ENCODE data around the gene SS18L1. TPM values are rescaled to one million over a fixed set of nuclear protein-coding genes. Genes with fewer than 3 reads are reported as not detected.

The SS18L1 gene
- total RNA-seq, 1 experiment from 2014 or later: 28.1 TPM

DNA sequence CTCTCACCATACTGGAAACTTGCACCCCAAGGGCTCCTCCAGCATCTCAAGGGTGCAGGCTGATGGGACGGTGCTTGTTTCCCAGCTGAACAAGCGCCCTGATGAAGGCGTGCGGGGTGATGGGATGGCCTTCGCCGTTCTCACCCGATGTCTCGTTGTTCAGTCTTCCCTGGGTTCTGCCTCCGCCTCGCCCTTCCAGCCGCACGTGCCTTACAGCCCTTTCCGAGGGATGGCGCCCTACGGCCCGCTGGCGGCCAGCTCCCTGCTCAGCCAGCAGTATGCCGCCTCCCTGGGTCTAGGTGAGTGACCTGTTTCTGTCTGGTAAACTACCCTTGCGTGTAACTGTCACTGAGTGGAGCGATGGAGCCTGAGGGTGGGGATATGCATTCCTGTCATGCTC lies 17.4 kb upstream of the SS18L1 start (continued):
- no peak for TF ChIP-seq CBX3 (IDR thresholded peaks at IDR 0.05; ENCODE audit: low read depth)
- TF ChIP-seq YY1 (IDR thresholded peaks at IDR 0.05; ENCODE audit: extremely low read depth, insufficient replicate concordance, low read depth, low read length): no peak
- no peak for TF ChIP-seq POLR2AphosphoS5 (IDR thresholded peaks at IDR 0.05; ENCODE audit: low read depth, low read length)
- TF ChIP-seq SRF (IDR thresholded peaks at IDR 0.05; ENCODE audit: low read depth): no peak
- no peak for TF ChIP-seq EGR1 (IDR thresholded peaks at IDR 0.05; ENCODE audit: low read depth)
- TF ChIP-seq ELF1 (IDR thresholded peaks at IDR 0.05; ENCODE audit: borderline replicate concordance, low read depth): no peak

- H3K36me3 ChIP-seq (ENCODE audit: control insufficient read depth in 1 of 2, insufficient read depth in 2 of 2, low read length in 2 of 2): peaks cover 48 to 50% of the 10 kb centered on the region in 2 experiments
- POLR2A ChIA-PET: no interaction called here
These were observed 15.8 kb upstream of the SS18L1 start for GRCh38 chr20:62127799-62128198.

More at GRCh38 chr20:62127799-62128198, 15.8 kb upstream of the SS18L1 start:
- Histone ChIP-seq H3K4me1 (ENCODE audit: control insufficient read depth in 1 of 2, insufficient read depth in 2 of 2, low read length in 2 of 2) (peaks cover 5 to 9% of the 10 kb centered on the region in 2 experiments), H3K4me3 (replicated peaks in 1 of 2; ENCODE audit: low read depth in 1 of 2, low read length in 2 of 2) (no peak overlapping the region), H3K27me3 (ENCODE audit: insufficient read depth, low read length) (no peaks in the 10 kb centered on the region), H3K9me3 (ENCODE audit: control insufficient read depth in 1 of 2, insufficient read depth in 1 of 2, low read depth in 1 of 2, low read length in 2 of 2) (no peaks in the 10 kb centered on the region), H3K9ac (ENCODE audit: low read length) (no peak overlapping the region), H4K20me1 (ENCODE audit: insufficient read depth) (no peaks in the 10 kb centered on the region; the same call in 1 of the 2 replicates), H3K4me2 (ENCODE audit: low read length) (no peak overlapping the region), H3K9me2 (ENCODE audit: insufficient read depth) (no peaks in the 10 kb centered on the region), H3K79me2 (ENCODE audit: insufficient read depth, low read length) (peaks cover 26% of the 10 kb centered on the region), H3K27ac (ENCODE audit: low read depth, low read length) (no peak overlapping the region), H2AFZ (ENCODE audit: low read depth, low read length, poor library complexity, severe bottlenecking) (no peak overlapping the region)
- ATAC-seq (no peak), DNase-seq (ENCODE audit: low read depth, low spot score) (no peak)
- ChIA-PET CTCF (interaction anchor here (1.6 kb wide), 1 partner anchor 8 kb away, joined by 4 read pairs; no protein-coding TSS in a partner anchor), RAD21 (ENCODE audit: low non-redundant PET in 1 of 2, low total read pairs in 2 of 2, uncharacterized antibody in 2 of 2, unreplicated experiment in 2 of 2) (no interaction called here)
- BruUV-seq (replicated peaks): no TSS peak
- TF ChIP-seq CTCF (IDR thresholded peaks at IDR 0.05 in 2 of 3, conservative IDR thresholded peaks at IDR 0.05 in 1 of 3; ENCODE audit: borderline replicate concordance in 1 of 3, insufficient read depth in 1 of 3, low read depth in 2 of 3, low read length in 2 of 3) (no peak), POLR2A (IDR thresholded peaks at IDR 0.05; ENCODE audit: borderline replicate concordance, extremely low read depth, insufficient read depth, insufficient read length) (no peak), SIN3A (IDR thresholded peaks at IDR 0.05; ENCODE audit: low read depth) (no peak), SRF (IDR thresholded peaks at IDR 0.05; ENCODE audit: low read depth) (no peak), YY1 (IDR thresholded peaks at IDR 0.05; ENCODE audit: extremely low read depth, insufficient replicate concordance, low read depth, low read length) (no peak), POLR2AphosphoS5 (IDR thresholded peaks at IDR 0.05; ENCODE audit: low read depth, low read length) (no peak)
- intact Hi-C loops (cut with micrococcal nuclease): no loop called here

Measured in HCT116 (cell line).